ENCODE results near the gene REXO2. TPM values are rescaled to one million over a fixed set of nuclear protein-coding genes. Genes with fewer than 3 reads are reported as not detected.

The REXO2 gene
- total and polyA plus RNA-seq, 2 of the 8 experiments (the other 6 are each of a cell fraction or from before 2014, with no cell fraction given), result 111 to 114 TPM

GRCh38 chr11:114447444-114447843 lies 8.2 kb downstream of the REXO2 start:
- Histone ChIP-seq H3K4me2 (ENCODE audit: insufficient read depth in 1 of 2, low read depth in 2 of 2, low read length in 2 of 2) (no peak overlapping the region), H3K36me3 (ENCODE audit: control insufficient read depth in 2 of 4, insufficient read depth in 4 of 4, low read length in 3 of 4) (peaks cover 2 to 55% (median 24%) of the 10 kb centered on the region in 4 experiments; a peak in 7 of 8 replicates), H4K20me1 (replicated peaks in 1 of 2; ENCODE audit: control insufficient read depth in 1 of 2, insufficient read depth in 2 of 2, low read length in 2 of 2) (peaks cover 0 to 4% of the 10 kb centered on the region in 2 experiments), H3K56ac (replicated peaks; ENCODE audit: insufficient read length, low read depth, low read length) (no peak overlapping the region), H2AK5ac (ENCODE audit: low read depth, low read length) (no peak overlapping the region), H3K4ac (replicated peaks; ENCODE audit: insufficient read length, low read depth, low read length) (no peak overlapping the region), H4K91ac (replicated peaks; ENCODE audit: insufficient read length, low read length) (no peak overlapping the region), H3K79me2 (ENCODE audit: control insufficient read depth in 1 of 2, insufficient read depth in 2 of 2, low read length in 2 of 2) (peaks cover 5 to 82% of the 10 kb centered on the region in 2 experiments; a peak in 3 of 4 replicates), H2BK120ac (replicated peaks; ENCODE audit: low read depth, low read length) (no peak overlapping the region), H3K14ac (ENCODE audit: insufficient read length) (no peak overlapping the region), H2BK5ac (ENCODE audit: low read depth, low read length) (no peak overlapping the region), H4K8ac (ENCODE audit: extremely low read depth, insufficient read depth, low read length) (no peak overlapping the region), H3K79me1 (ENCODE audit: low read depth, low read length) (peaks cover 3% of the 10 kb centered on the region), H2BK20ac (ENCODE audit: low read length) (no peak overlapping the region), H3K4me3 (ENCODE audit: extremely low read depth in 1 of 4, insufficient read depth in 2 of 4, low read depth in 3 of 4, low read length in 4 of 4) (no peak overlapping the region), H2BK15ac (ENCODE audit: low read length) (no peak overlapping the region), H3K23me2 (ENCODE audit: low read depth, low read length) (no peaks in the 10 kb centered on the region), H3K18ac (ENCODE audit: extremely low read depth, low read length) (no peak overlapping the region), H3K9ac (replicated peaks in 1 of 4; ENCODE audit: extremely low read depth in 1 of 4, low read depth in 3 of 4, low read length in 3 of 4) (no peak overlapping the region), H3K27me3 (replicated peaks in 1 of 4; ENCODE audit: control insufficient read depth in 3 of 4, extremely low read depth in 1 of 4, insufficient read depth in 3 of 4, low read length in 3 of 4) (no peaks in the 10 kb centered on the region), H3K23ac (ENCODE audit: insufficient read length) (no peak overlapping the region), H3K9me3 (ENCODE audit: insufficient read depth in 2 of 2, low read depth in 1 of 2, low read length in 1 of 2) (no peaks in the 10 kb centered on the region), H2AFZ (ENCODE audit: low read length) (no peak overlapping the region), H3K27ac (ENCODE audit: low read depth, low read length) (no peak overlapping the region), H4K5ac (ENCODE audit: insufficient read length, low read depth, low read length) (no peak overlapping the region), H2BK12ac (ENCODE audit: low read depth, low read length) (no peak overlapping the region), H3K4me1 (replicated peaks in 1 of 4; ENCODE audit: control insufficient read depth in 3 of 4, insufficient read depth in 4 of 4, low read length in 3 of 4) (no peaks in the 10 kb centered on the region; a peak in 1 of 7 replicates)
- WGBS, 2 experiments (ENCODE audit: extremely low coverage in 1 of 2, insufficient coverage in 1 of 2, insufficient read length in 1 of 2, insufficient replicate concordance in 2 of 2, low coverage in 1 of 2, low lambda C conversion rate in 2 of 2, missing lambda C conversion rate in 1 of 2), result 97% methylated on average over 2 of the region's 2 CpGs; no CpG with 5 or more reads in 1 of the 2 experiments
- DNase-seq (ENCODE audit: low read depth in 1 of 2, low spot score in 2 of 2) (no peak), FAIRE-seq (no peak)
- TF ChIP-seq E2F6 (IDR thresholded peaks at IDR 0.05) (no peak), TBP (IDR thresholded peaks at IDR 0.05; ENCODE audit: low read depth, low read length) (no peak), HDAC2 (IDR thresholded peaks at IDR 0.05; ENCODE audit: borderline replicate concordance in 1 of 2, low read depth in 2 of 2, low read length in 2 of 2) (no peak), NRF1 (IDR thresholded peaks at IDR 0.05; ENCODE audit: low read depth, low read length) (no peak)
- POLR2A ChIA-PET (ENCODE audit: partially characterized antibody), result interaction anchor here (0.8 to 1.0 kb wide), 2 partner anchors 31 to 43 kb away, joined by 3 read pairs; no protein-coding TSS in a partner anchor
- CTCF ChIA-PET (ENCODE audit: partially characterized antibody), result interaction anchor here (1.5 kb wide), 1 partner anchor 51 kb away, joined by 3 read pairs; no protein-coding TSS in a partner anchor

Measured in H1 (cell line).